Measurements from ENCODE around the gene ADAMTS12. TPM values are rescaled to one million over a fixed set of nuclear protein-coding genes. Genes with fewer than 3 reads are reported as not detected.

Gene ADAMTS12
- total RNA-seq, 2 experiments from 2014 or later, result not detected

Other genes starting within 250 kb of the ADAMTS12 start
- gene RXFP3, start 44.4 kb upstream of the ADAMTS12 start, total RNA-seq, result not detected
- gene SLC45A2, start 92.7 kb upstream of the ADAMTS12 start, total RNA-seq, result under 1 TPM in 1 of 2 experiments, not detected in 1; 0.27 TPM
- 10 to 100 TPM; 15.8 to 15.9 TPM for gene AMACR, start 116.1 kb upstream of the ADAMTS12 start, total RNA-seq
- gene C1QTNF3, start 151.2 kb upstream of the ADAMTS12 start, total RNA-seq, result 1 to 10 TPM in 1 of 2 experiments, under 1 TPM in 1; 0.92 to 1.3 TPM

Data from activated CD8-positive, alpha-beta memory T cell treated with anti-CD3 and anti-CD28 coated beads for 36 hours (primary cell).